OCI-LY7 (cell line): ENCODE results near the gene TREML2. TPM values are rescaled to one million over a fixed set of nuclear protein-coding genes. Genes with fewer than 3 reads are reported as not detected.

Experiments used
- BruUV-seq: library from RNA; stranded (reverse); fragments of 400-500 nt; replicated peaks from 2 replicates; lab custom pipeline; 2021; lab: Mats Ljungman, UMichigan
- CTCF ChIA-PET: fragments of 300-600 bp; sonication (Branson Sonifier 250); formaldehyde crosslinking; loops from one replicate; lab custom pipeline; 2022; ENCODE audit warnings: antibody characterized with exemption; ENCODE audit not compliant: unreplicated experiment; lab: Charles Lee
- POLR2A ChIA-PET: fragments of 300-600 bp; sonication (Branson Sonifier 250); formaldehyde crosslinking; loops from one replicate; lab custom pipeline; 2022; ENCODE audit warnings: antibody characterized with exemption; lab: Charles Lee
- DNase-seq: peaks from one replicate; pipeline ENCODE4 v3.0.0-alpha.2; 2015; ENCODE audit warnings: low spot score
- H2AFZ ChIP-seq: fragments of 200-600 bp; sonication (generic), shearing (Covaris generic); 2 replicates; pipeline ENCODE4 v1.6.1; 2014; ENCODE audit warnings: mild to moderate bottlenecking, antibody characterized with exemption, low read length, moderate library complexity
- H3K27ac ChIP-seq: fragments of 200-600 bp; sonication (generic); 2 replicates; pipeline ENCODE4 v1.5.1; 2014; ENCODE audit warnings: mixed run types, low read depth, mild to moderate bottlenecking, moderate library complexity, low read length, inconsistent platforms; ENCODE audit not compliant: poor library complexity, severe bottlenecking
- H3K36me3 ChIP-seq: fragments of 200-600 bp; sonication (generic); 2 replicates; pipeline ENCODE4 v1.6.1; 2014; ENCODE audit warnings: mild to moderate bottlenecking, antibody characterized with exemption, low read length, moderate library complexity, mixed read lengths; ENCODE audit not compliant: insufficient read depth
- H3K4me1 ChIP-seq: fragments of 200-600 bp; sonication (generic); 2 replicates; pipeline ENCODE4 v1.5.1; 2014; ENCODE audit warnings: mild to moderate bottlenecking, low read length; ENCODE audit not compliant: insufficient read depth, poor library complexity, severe bottlenecking
- H3K4me2 ChIP-seq: fragments of 200-600 bp; sonication (generic); 2 replicates; pipeline ENCODE4 v1.6.1; 2014; ENCODE audit warnings: mild to moderate bottlenecking, low read length
- H3K4me3 ChIP-seq: fragments of 200-600 bp; sonication (generic); 2 replicates; pipeline ENCODE4 v1.5.1; 2014; ENCODE audit warnings: mild to moderate bottlenecking, low read depth, low read length; ENCODE audit not compliant: poor library complexity, severe bottlenecking
- H3K79me2 ChIP-seq: fragments of 200-600 bp; sonication (generic); 2 replicates; pipeline ENCODE4 v1.6.1; 2016; ENCODE audit warnings: low read depth, mild to moderate bottlenecking, low read length, moderate library complexity, mixed read lengths; ENCODE audit not compliant: insufficient read depth
- H3K9me2 ChIP-seq: fragments of 200-600 bp; sonication (generic); 2 replicates; pipeline ENCODE4 v1.6.1; 2016; ENCODE audit warnings: mild to moderate bottlenecking, low read length, mixed read lengths; ENCODE audit not compliant: insufficient read depth
- H3K9me3 ChIP-seq: fragments of 200-600 bp; sonication (generic); 2 replicates; pipeline ENCODE4 v1.6.1; 2014; ENCODE audit warnings: mild to moderate bottlenecking, mixed run types, low read length, mixed read lengths
- H4K20me1 ChIP-seq: fragments of 200-600 bp; sonication (generic); 2 replicates; pipeline ENCODE4 v1.6.1; 2014; ENCODE audit warnings: mild to moderate bottlenecking, antibody characterized with exemption, low read length, moderate library complexity, mixed read lengths; ENCODE audit not compliant: insufficient read depth
- EZH2phosphoT487 ChIP-seq: fragments of 200-600 bp; sonication (generic); IDR thresholded peaks from 2 replicates; pipeline ENCODE4 v1.6.1; 2018; ENCODE audit warnings: low read depth, borderline replicate concordance, mild to moderate bottlenecking, mixed run types, antibody characterized with exemption, low read length, moderate library complexity, mixed read lengths
- intact Hi-C: fragments of 100-400 bp; cut with micrococcal nuclease; formaldehyde crosslinking; loops from one replicate; pipeline ENCODE4 v1.10.0; 2022; ENCODE audit not compliant: unreplicated experiment
- total RNA-seq, 2 experiments: library from RNA; depleted of rRNA in 1 of 2; stranded (reverse); fragments of >200 nt in 1 of 2; shearing (Covaris generic) in 1 of 2; gene quantifications; 2 replicates each; pipeline ENCODE4 v1.2.3, GENCODE V29; 2014 to 2022
- TF ChIP-seq, protein P1 (sequence below): fragments of 200-600 bp; sonication (generic); conservative IDR thresholded peaks from 2 replicates; pipeline ENCODE4 v1.5.1; 2014; ENCODE audit warnings: mild to moderate bottlenecking, antibody characterized with exemption, low read length, moderate library complexity, mixed read lengths

TREML2 gene
- total RNA-seq, 2 experiments from 2014 or later: 5.5 to 17.4 TPM

DNA sequence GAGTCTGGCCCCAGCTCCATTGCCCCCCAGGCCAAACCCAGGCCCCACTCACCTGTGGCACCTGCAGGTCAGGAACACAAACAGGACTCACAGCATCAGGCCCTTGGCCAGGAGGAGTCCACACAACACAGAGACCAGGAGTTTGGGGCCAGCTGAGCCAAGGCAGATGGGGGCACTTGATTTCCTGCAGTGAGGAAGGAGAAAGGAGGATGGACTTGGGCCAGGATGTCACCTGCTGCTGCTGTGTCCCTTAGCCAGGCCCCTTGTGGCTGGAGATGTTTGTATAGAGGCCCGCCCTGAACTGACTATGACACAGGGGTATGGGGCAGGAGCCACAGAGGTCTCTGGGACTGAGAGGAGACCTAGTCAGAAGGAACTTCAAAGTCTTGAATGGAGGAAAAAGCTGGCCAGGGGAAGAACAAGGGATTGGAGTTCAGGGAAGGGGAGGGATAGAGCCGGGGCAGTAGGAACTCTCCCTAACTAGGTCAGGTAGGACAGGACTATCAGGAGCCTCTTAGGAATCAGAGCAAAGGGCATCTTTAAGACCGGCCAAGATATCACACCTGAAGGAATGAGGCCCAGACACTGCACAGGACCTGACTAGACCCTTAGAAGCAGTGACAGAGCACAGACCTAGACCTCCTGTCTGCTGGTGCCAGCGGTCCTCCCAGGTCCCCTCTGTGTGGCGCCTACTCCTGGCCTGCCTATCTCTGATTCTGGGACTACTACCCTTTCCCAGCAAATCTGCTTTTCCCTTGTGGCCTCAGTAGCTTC is 8.8 kb upstream of the TREML2 start:
- H3K79me2 ChIP-seq: no peaks in the 10 kb centered on the region
- no peaks in the 10 kb centered on the region for H3K9me2 ChIP-seq
- no peak overlapping the region for H3K27ac ChIP-seq
- no peak overlapping the region for H3K4me3 ChIP-seq
- peaks cover 18% of the 10 kb centered on the region for H3K4me1 ChIP-seq
- no peaks in the 10 kb centered on the region; the same call in 1 of the 2 replicates for H3K36me3 ChIP-seq
- no TSS peak for BruUV-seq
- H3K9me3 ChIP-seq: peaks cover 5% of the 10 kb centered on the region; the same call in 1 of the 2 replicates
- no peak for DNase-seq
- CTCF ChIA-PET: no interaction called here
- POLR2A ChIA-PET: interaction anchor here (1.4 kb wide), 1 partner anchor 9 kb away, joined by 3 read pairs; the partner anchor contains the start of gene TREML2
- H2AFZ ChIP-seq: no peak overlapping the region
- TF ChIP-seq, protein P1, sequence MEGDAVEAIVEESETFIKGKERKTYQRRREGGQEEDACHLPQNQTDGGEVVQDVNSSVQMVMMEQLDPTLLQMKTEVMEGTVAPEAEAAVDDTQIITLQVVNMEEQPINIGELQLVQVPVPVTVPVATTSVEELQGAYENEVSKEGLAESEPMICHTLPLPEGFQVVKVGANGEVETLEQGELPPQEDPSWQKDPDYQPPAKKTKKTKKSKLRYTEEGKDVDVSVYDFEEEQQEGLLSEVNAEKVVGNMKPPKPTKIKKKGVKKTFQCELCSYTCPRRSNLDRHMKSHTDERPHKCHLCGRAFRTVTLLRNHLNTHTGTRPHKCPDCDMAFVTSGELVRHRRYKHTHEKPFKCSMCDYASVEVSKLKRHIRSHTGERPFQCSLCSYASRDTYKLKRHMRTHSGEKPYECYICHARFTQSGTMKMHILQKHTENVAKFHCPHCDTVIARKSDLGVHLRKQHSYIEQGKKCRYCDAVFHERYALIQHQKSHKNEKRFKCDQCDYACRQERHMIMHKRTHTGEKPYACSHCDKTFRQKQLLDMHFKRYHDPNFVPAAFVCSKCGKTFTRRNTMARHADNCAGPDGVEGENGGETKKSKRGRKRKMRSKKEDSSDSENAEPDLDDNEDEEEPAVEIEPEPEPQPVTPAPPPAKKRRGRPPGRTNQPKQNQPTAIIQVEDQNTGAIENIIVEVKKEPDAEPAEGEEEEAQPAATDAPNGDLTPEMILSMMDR: no peak
- TF ChIP-seq EZH2phosphoT487: no peak
- no peak overlapping the region for H3K4me2 ChIP-seq
- H4K20me1 ChIP-seq: no peaks in the 10 kb centered on the region
- intact Hi-C loops: no loop called here

- H3K79me2 ChIP-seq: no peaks in the 10 kb centered on the region
- intact Hi-C loops: no loop called here
- no peaks in the 10 kb centered on the region; the same call in 1 of the 2 replicates for H3K9me3 ChIP-seq
- H3K4me3 ChIP-seq: no peak overlapping the region
- H3K4me1 ChIP-seq: peaks cover 18% of the 10 kb centered on the region
- no peaks in the 10 kb centered on the region for H3K9me2 ChIP-seq
- no peak overlapping the region for H3K27ac ChIP-seq
- H3K4me2 ChIP-seq: peak overlapping the region; percentile 51
- no peak overlapping the region for H2AFZ ChIP-seq
- no TSS peak for BruUV-seq
- POLR2A ChIA-PET: interaction anchor here (1.4 kb wide), 1 partner anchor 8 kb away, joined by 3 read pairs; the partner anchor contains the start of gene TREML2
- CTCF ChIA-PET: no interaction called here
- no peak for TF ChIP-seq EZH2phosphoT487
- TF ChIP-seq, protein P1: no peak
- peak; percentile 27 for DNase-seq
- H3K36me3 ChIP-seq: no peaks in the 10 kb centered on the region; the same call in 1 of the 2 replicates
- H4K20me1 ChIP-seq: no peaks in the 10 kb centered on the region
These were observed 7.6 kb upstream of the TREML2 start for GRCh38 chr6:41208439-41209106.
